ENCODE data around the gene LYZ.
"Not testable (repeated sequence)": the region's sequence is repeated elsewhere in the genome, so short reads cannot be mapped to it uniquely, and the experiment has no call there.

The LYZ gene

DNA sequence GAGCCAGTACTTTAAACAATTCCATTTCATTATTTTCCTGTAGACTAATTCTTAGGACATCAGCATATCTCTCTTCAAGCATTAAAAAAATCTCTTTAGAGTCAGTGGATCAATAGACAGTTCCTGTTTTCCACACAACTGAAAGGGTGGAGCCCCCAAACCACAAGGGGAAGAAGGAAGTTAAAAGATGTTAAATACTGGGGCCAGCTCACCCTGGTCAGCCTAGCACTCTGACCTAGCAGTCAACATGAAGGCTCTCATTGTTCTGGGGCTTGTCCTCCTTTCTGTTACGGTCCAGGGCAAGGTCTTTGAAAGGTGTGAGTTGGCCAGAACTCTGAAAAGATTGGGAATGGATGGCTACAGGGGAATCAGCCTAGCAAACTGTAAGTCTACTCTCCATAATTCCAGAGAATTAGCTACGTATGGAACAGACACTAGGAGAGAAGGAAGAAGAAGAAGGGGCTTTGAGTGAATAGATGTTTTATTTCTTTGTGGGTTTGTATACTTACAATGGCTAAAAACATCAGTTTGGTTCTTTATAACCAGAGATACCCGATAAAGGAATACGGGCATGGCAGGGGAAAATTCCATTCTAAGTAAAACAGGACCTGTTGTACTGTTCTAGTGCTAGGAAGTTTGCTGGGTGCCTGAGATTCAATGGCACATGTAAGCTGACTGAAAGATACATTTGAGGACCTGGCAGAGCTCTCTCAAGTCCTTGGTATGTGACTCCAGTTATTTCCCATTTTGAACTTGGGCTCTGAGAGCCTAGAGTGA lies at the start of gene LYZ:
TSS of gene LYZ (plus strand) at position 220 of the 777 bp plus-strand sequence. CDS start at position 248, 28 bp downstream.
- no peak for DNase-seq (ENCODE audit: low read depth in 2 of 3, low spot score in 1 of 3)

DNA sequence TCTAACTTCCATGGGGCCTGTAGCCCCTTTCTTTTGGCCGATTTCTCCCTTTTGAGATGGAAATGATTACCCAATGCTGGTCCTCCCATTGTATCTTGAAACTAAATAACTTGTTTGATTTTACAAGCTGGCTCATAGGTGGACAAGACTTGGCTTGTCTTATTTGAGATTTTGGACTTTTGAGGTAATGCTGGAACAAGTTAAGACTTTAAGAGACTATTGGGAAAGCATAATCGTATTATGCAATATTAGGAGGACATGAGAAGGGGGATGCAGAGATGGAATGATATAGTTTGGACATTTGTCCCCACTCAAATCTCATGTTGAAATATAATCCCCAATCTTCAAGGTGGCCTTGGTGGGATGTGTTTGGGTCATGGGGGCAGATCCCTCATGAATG lies 49.2 kb upstream of the LYZ start:
- no peak for DNase-seq (ENCODE audit: low read depth in 2 of 3, low spot score in 1 of 3)

DNA sequence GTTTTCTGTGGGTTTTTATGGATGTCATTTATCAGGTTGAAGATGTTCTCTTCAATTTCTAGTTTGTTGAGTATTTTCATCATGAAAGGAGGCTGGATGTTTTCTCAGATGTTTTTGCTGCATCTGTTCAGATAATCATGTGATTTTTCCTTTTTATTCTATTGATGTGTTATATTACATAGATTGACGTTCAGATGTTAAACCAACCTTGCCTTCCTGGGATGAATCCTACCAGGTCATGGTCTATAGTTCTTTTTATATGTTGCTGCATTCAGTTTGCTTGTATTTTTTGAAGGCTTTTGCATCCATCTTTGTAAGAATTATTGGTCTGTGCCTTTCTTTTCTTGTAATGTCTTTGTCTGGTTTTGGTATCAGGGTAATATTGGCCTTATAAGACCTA lies 43.9 kb upstream of the LYZ start:
- DNase-seq (ENCODE audit: low read depth in 2 of 3, low spot score in 1 of 3) = no peak

DNA sequence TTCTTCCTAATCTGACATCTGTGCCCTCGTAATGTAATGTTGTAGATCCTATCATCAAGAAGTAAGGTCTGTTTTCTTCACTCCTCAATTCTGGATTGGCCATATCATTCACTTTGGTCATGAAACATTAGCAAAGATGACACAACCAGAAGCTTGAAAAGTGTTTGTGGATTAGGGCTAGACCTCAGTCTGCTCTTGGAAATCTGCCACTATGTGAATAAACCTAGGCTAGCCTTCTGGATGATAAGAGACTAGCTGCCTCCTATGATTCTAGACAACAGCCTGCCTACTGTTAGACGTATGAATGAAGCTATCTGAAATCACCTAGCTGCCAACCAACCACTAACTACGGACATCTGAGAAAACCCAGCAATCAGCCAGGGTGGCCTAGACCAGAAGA lies 38.7 kb upstream of the LYZ start:
- DNase-seq (ENCODE audit: low read depth in 2 of 3, low spot score in 1 of 3) = no peak

DNA sequence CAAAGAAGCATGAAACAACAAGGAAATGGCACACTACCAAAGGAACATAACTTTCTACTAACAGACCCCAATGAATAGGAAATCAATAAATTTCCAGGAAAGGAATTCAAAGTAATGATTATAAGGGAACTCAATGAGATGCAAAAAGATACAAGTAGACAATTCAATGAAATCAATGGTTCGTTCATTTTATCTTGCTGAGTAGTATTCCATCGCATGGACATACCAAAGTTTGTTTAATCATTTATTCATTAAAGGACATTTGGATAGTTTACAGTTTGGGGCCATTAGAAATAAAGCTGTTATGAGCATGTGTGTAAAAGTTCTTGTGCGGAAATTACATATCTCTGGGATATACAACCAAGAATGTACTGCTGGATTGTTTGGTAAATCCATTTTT lies 35.0 kb upstream of the LYZ start:
- no peak for DNase-seq (ENCODE audit: low read depth in 2 of 3, low spot score in 1 of 3)

DNA sequence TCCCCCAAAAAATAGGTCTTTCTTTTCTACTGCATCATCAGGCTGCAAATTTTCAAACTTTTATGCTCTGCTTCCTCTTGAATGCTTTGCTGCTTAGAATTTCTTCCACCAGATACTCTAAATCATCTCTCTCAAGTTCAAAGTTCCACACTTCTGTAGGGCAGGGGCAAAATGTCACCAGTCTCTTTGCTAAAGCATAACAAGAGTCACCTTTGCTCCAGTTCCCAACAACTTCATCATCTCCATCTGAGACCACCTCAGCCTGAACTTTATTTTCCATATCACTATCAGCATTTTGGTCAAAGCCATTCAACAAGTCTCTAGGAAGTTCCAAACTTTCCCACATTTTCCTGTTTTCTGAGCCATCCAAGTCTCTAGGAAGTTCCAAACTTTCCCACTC lies 31.4 kb upstream of the LYZ start:
- DNase-seq (ENCODE audit: low read depth in 2 of 3, low spot score in 1 of 3) = not testable (repeated sequence)

DNA sequence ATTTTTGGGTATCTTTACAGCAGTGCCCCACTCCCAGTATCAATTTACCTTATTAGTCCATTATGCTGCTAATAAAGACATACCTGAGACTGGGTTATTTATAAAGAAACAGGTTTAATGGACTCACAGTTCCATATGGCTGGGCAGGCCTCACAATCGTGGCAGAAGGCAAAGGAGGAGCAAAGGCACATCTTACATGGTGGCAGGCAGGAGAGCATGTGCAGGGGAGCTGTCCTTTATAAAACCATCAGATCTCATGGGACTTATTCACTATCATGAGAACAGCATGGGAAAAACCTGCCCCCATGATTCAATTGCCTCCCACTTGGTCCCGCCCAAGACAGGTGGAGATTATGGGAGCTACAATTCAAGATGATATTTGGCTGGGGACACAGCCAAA lies 30.9 kb upstream of the LYZ start:
- not testable (repeated sequence) for DNase-seq (ENCODE audit: low read depth in 2 of 3, low spot score in 1 of 3)

DNA sequence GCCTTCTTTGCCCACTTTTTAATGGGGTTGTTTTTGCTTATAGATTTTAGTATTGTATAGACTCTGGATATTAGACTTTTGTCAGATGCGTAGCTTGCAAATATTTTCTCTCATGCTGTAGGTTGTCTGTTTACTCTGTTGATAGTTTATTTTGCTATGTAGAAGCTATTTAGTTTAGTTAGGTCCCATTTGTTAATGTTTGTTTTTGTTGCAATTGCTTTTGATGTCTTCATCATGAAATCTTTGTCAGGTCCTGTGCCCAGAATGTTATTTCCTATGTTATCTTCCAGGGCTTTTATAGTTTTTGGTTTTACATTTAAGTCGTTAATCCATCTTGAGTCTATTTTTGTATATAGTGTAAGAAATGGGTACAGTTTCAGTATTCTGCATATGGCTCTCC lies 30.0 kb upstream of the LYZ start:
- no peak for DNase-seq (ENCODE audit: low read depth in 2 of 3, low spot score in 1 of 3)

DNA sequence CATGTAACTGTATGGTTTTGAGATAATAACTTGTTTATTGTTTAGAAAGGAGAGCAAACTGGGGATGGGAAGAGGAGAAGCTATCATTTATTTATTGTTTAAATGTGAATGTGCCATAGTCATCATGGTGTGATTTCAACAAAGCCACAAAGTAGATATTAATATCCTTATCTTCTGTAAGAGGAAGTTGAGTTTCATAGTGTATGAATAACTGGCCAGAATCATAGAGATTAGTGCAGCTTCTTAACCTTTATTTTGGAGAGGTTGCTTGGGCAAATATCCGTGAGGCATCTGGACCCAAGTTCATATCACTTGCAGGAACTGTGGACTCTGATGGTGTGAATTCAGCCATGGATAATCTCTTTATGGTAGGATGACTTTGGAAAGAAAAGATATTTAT lies 26.8 kb upstream of the LYZ start:
- DNase-seq (ENCODE audit: low read depth in 2 of 3, low spot score in 1 of 3) = no peak

DNA sequence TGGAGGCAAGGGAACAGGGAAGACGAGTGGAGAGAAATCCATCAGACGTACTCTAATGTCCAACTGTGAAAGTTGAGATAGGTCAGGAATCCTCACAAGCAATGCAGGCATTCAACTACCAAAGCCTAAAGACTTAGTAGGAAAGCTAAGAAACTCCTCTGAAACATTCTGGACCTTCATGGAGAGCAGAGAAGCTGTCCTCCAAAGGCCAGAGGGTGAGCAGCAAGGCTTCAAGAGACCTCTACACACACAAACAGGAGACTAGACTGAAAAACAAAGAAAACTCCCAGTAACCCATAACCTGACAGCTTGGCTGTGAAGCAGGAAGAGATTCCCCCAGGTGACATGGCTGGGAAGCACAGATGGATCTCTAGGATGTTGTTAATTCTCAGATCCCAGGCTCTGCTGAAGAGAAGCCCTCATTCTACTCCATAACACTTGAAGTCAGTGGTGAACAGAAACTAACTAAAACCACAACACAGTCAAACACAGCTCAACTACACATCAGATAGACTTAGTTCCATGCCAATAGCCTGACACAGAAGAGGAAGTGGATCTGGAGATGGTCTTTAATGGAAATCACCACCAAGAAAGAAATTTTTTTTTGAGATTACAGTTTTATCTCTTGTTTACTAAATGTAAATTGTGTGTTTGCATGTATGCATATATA lies 23.2 kb upstream of the LYZ start:
- DNase-seq (ENCODE audit: low read depth in 2 of 3, low spot score in 1 of 3) = no peak

DNA sequence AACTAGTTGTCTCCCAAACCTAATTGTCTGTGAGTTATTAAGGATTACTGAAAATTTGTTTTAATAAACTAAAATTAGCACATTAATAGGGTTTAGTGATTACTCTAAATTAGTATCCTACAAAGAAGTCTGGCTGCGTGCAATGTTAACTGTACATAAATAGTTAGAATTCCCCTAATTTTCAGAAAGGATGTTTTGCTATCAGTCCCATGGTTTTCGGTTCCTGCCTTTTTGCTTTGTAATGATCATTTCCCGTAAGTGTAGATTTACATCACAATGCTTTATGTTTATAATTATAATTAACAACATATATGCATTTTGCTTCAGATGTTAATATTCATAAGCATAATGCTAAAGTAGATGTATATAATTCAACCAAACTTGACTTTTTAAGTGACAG lies 19.8 kb upstream of the LYZ start:
- DNase-seq (ENCODE audit: low read depth in 2 of 3, low spot score in 1 of 3) = no peak

DNA sequence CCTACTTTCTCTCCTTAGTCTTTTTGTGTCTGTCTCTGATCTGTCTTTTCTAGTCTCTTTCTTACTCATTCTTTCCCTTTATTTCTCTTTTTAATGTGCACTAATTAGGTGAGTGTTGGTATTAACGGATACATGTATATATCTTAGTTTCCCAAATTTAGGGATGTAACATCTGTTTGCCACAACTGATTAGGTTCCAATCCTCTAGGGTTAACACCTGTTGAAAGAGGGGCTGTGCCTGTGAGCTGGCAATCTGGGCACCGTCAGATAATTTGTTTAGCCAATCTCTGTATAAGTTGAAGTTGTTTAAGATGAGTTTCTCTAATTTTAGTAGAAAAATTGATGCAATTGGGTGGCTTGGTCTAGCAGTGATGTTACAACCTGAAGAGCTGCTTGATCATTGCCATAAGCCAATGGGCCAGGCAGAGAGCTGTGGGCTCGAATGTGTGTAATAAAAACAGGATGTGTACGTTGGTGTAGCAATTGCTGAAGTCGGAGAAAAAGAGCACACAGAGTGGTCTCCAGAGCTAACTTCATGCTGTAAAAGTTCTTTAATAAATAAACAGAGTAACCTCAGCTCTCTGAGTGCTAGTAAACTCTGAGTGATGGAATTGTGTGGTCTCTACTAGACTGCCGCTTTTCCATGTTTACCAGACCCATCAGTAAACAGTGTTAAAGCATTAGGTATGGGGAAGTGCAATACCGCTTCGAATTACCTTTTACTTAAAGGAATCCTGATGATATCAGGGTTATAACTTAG lies 18.3 kb upstream of the LYZ start:
- peak in 1 of 3 donors; percentile 12 for DNase-seq (ENCODE audit: low read depth in 2 of 3, low spot score in 1 of 3)

DNA sequence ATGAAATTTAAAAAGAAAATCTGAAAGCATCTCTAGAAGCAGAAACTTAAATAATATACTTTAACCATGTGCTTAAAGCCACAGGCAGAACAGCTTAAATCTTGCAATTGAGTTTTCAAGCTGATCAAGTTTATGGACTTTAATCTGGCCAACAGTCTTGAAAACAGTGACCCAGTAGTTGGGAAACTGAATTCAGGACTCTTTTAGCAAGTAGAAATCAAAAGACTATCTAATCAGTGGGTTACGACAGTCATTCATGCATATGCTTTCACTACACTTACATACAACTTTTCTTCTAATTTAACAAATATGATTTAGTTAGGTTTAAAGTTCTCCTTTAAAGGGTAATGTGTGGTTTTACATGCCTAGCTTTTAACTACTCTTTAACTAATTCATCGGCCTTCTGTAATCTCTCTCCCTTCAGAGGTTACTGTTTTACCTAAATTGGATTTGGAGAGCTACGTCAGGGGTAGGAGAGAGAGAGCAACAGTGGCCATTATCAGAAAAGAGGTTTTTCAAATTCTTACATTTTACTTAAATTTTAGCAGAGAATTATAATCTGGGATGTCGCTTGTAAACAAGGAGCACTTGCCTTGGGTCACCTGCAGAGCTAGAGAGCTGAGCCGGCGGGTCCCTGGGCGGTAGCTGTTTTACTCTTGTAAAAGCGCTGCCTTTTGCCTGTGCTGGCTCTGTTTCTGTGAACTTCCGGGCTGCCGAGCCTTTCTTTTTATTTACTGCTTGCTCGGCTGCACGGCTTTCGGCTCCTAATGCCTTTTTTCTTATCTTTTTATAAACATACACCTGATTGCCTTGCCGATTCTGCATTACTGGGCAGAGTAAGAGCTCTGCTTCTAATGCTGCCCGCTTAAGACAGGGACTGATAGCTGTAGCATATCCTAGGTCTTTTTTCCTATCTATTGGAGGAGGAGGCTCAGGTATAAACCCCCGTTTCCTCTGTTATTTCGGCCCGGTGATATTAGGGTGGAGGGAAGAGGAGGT lies 17.4 kb upstream of the LYZ start:
- DNase-seq (ENCODE audit: low read depth in 2 of 3, low spot score in 1 of 3) = peak; percentile 27 to 42 (median 37)

DNA sequence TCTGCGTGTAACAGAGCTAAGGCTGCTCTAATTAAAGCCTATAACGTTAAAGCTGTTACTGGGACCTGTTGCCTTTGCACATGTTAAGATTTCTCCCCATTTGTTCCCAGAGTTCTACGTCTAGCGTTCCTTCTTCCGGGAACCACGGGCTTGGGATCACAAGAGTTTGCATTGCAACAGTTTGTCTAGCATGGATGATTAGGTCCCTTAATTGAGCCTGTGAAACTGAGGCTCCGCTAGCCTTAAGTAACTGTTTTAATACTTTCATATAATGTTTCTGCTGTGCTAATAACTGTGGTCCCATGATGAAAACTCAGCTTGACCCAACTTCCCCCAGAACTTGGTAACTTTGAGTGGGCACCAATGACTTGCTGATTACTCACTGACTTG lies 16.7 kb upstream of the LYZ start:
- no peak for DNase-seq (ENCODE audit: low read depth in 2 of 3, low spot score in 1 of 3)

DNA sequence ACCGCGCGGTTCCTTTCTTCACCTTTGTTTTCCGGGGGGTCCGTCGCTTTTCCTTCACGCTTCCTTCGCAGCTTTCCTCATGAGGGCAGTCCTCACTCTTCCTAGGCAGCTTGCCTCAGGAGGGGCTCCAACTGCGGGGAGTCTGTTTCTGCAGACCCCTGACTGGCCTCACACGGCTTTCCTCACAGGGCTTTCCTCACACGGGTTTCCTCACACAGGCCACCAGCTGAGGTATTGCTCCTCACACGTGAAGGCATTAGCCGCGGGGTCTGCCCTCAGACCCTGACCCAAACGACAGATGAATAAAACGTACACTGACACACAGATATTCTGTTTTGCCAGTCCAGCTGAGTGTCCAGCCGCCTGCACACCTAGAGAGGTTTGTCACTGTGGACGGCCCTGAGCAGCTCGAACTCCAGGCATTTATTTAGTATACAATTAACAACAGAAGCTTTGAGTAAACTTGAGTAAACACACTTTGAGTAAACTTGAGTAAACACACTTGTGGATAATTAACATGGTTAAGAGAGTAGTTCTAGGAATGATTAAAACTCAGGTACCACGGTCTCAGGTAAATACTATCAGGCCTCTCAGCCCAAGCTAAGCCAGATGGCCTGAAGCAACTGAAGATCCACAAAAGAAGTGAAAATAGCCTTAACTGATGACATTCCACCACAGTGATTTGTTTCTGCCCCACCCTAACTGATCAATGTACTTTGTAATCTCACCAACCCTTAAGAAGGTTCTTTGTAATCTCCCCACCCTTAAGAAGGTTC lies 16.1 kb upstream of the LYZ start:
- no peak for DNase-seq (ENCODE audit: low read depth in 2 of 3, low spot score in 1 of 3)

DNA sequence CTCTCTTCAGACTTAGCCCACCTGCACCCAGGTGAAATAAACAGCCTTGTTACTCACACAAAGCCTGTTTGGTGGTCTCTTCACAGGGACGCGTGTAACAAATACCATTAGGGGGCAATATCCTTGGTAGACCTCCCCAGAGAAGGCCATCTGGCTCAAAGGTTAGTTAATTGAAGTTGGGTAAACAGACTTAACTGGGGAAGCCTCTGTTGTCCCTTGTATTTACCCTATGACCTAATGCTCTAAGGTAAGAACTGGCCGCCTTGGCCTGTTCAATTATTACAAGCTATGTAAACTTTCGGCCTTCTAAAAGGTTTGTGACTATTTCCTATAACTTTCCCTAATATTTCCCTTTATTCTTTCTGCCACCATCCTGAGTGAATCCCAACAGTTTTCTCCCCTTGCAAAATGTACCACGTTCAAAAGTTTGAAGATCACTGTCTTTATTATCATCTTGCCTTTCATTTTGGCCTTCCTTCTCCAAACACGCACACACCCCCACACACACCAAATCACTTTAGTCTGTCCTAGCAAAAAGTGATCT lies 15.3 kb upstream of the LYZ start:
- DNase-seq (ENCODE audit: low read depth in 2 of 3, low spot score in 1 of 3) = no peak

DNA sequence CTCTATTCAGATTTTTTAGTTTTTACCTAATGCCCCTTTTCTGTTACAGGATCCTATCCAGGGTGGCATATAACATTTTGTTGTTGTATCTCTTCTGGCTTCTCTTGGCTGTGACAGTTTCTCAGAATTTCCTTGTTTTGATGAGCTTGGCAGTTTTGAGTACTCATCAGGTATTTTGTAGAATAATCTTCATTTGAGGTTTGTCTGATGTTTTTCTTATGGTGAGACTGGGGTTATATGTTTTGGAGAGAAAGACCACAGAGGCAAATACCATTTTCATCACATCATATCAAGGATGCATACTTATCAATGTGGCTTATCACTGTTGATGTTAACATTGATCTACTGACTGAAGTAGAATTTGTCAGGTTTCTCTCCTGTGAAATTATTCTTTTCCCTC lies 14.0 kb upstream of the LYZ start:
- DNase-seq (ENCODE audit: low read depth in 2 of 3, low spot score in 1 of 3) = no peak

DNA sequence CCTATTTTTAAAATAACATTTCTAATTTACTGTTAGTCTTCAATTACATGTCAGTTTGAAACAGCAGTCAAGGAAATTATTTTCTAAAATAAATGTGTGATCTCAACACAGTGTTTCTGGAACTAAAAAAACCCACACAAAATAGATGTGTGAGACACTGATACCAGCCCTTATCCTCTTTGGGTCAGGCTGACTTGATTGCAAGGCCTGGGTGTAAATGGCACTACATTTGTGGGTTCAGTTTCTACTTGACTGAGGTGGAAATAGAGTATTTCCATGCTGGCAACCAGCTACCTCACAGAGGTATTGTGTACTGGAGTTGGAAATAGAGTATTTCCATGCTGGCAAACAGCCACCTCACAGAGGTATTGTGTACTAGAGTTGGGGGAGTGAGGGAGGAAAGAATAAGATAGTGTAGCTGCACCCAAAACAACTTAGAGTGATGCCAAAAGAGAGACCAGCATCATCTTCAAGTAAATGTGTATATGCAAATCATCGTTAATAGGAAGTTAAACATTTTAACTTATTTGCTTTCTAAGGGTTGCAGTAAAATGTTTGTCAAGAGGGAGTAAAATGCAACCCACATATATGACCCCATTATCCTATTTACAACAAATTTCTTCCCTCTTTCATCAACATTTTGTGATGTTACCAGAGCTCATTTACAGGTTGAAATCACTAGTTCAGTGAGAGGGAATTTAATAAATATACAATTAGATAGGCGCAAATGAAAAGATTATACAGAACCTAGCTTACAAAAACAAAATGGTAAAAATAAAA lies 10.7 kb upstream of the LYZ start:
- DNase-seq (ENCODE audit: low read depth in 2 of 3, low spot score in 1 of 3) = no peak

Data from stimulated activated CD4-positive, alpha-beta T cell treated with anti-CD3 and anti-CD28 coated beads, Interleukin-12 subunit alpha, Interleukin-12 subunit beta, amount 100 ng/mL, for 48 hours (primary cell).